ENCODE results near the gene NAXD.

DNA sequence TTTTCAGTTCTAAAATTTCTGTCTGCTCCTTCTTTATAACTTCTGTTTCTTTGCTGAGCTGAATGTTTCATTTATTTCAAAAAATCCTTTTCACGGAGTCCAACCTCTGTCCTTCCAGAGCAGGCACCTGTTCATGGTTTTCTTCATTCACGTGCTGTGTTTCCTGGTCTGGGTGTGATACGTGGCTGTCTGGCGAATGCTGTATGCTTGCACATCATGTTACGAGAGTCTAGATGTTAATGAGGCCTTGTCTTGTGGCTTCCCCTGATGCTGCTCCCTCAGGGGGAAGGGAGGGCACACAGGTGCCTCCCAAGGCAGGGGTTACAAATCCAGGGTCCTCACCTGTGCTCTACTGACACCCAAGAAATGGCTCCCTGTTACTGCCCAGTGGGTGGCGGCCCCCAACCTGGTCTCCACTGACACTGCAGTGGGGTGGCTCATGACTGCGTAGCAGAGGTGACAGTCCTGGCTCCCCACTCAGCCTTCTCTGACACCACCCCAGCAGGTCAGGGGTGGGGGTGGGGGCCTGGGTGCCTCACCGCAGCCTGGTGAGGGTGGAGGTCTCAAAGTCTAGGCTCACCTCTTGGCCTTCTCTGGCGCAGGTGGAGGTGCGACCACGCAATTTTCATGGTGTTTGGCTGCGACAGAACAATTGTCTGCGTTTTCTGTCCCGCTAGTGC, 33.7 kb upstream of the NAXD start:
- TF ChIP-seq, protein P1, sequence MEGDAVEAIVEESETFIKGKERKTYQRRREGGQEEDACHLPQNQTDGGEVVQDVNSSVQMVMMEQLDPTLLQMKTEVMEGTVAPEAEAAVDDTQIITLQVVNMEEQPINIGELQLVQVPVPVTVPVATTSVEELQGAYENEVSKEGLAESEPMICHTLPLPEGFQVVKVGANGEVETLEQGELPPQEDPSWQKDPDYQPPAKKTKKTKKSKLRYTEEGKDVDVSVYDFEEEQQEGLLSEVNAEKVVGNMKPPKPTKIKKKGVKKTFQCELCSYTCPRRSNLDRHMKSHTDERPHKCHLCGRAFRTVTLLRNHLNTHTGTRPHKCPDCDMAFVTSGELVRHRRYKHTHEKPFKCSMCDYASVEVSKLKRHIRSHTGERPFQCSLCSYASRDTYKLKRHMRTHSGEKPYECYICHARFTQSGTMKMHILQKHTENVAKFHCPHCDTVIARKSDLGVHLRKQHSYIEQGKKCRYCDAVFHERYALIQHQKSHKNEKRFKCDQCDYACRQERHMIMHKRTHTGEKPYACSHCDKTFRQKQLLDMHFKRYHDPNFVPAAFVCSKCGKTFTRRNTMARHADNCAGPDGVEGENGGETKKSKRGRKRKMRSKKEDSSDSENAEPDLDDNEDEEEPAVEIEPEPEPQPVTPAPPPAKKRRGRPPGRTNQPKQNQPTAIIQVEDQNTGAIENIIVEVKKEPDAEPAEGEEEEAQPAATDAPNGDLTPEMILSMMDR (conservative IDR thresholded peaks at IDR 0.05; ENCODE audit: low read depth, low read length) = no peak
- no peak for TF ChIP-seq EZH2 (IDR thresholded peaks at IDR 0.05; ENCODE audit: low read length, unreplicated experiment)
